Uterus (tissue), 2 donors: ENCODE measurements around the gene SERPINF2.

Source experiments
- POLR2A ChIP-seq, 2 donors: fragments of 450-650 bp; IDR thresholded peaks; one replicate each; pipeline ENCODE4 v1.6.1; 2016; ENCODE audit warnings: antibody characterized with exemption in 2 of 2, mild to moderate bottlenecking in 1 of 2, moderate library complexity in 1 of 2
- TF ChIP-seq, protein P1 (sequence below), 4 experiments: fragments of 200-600 bp in 2 of 4; fragments of 450-650 bp in 2 of 4; sonication (generic) in 2 of 4; IDR thresholded peaks; one replicate each; pipeline ENCODE4 v1.5.1; 2016 to 2019; ENCODE audit warnings: antibody characterized with exemption in 4 of 4, mild to moderate bottlenecking in 2 of 4, moderate library complexity in 1 of 4

- TF ChIP-seq, protein P1, sequence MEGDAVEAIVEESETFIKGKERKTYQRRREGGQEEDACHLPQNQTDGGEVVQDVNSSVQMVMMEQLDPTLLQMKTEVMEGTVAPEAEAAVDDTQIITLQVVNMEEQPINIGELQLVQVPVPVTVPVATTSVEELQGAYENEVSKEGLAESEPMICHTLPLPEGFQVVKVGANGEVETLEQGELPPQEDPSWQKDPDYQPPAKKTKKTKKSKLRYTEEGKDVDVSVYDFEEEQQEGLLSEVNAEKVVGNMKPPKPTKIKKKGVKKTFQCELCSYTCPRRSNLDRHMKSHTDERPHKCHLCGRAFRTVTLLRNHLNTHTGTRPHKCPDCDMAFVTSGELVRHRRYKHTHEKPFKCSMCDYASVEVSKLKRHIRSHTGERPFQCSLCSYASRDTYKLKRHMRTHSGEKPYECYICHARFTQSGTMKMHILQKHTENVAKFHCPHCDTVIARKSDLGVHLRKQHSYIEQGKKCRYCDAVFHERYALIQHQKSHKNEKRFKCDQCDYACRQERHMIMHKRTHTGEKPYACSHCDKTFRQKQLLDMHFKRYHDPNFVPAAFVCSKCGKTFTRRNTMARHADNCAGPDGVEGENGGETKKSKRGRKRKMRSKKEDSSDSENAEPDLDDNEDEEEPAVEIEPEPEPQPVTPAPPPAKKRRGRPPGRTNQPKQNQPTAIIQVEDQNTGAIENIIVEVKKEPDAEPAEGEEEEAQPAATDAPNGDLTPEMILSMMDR (IDR thresholded peaks at IDR 0.05): no peak
- TF ChIP-seq POLR2A (IDR thresholded peaks at IDR 0.05): no peak
These were observed 40.6 kb downstream of the SERPINF2 start for GRCh38 chr17:1783271-1783670.
